ENCODE results near the gene PCDHGC5. TPM values are rescaled to one million over a fixed set of nuclear protein-coding genes. Genes with fewer than 3 reads are reported as not detected.

The PCDHGC5 gene
- total and polyA plus RNA-seq, 2 of the 8 experiments (the other 6 are each of a cell fraction or from before 2014, with no cell fraction given) = 0.41 to 1.1 TPM

GRCh38 chr5:141512911-141513626 is 24.2 kb downstream of the PCDHGC5 start (continued):
- TF ChIP-seq SIX5 (IDR thresholded peaks at IDR 0.05; ENCODE audit: low read depth, low read length) = no peak
- no peak for TF ChIP-seq SP1 (IDR thresholded peaks at IDR 0.05; ENCODE audit: low read depth, low read length)
- no peak for TF ChIP-seq E2F6 (IDR thresholded peaks at IDR 0.05)

All from H1 (cell line).